Activated CD4-positive, CD25-positive, alpha-beta regulatory T cell treated with anti-CD3 and anti-CD28 coated beads, Interleukin-2, amount 50 U/mL, for 72 hours (primary cell): ENCODE results near the gene VEPH1.

Source experiments
- DNase-seq: peaks from one replicate; pipeline ENCODE4 v3.0.0; 2021

Gene VEPH1

DNA sequence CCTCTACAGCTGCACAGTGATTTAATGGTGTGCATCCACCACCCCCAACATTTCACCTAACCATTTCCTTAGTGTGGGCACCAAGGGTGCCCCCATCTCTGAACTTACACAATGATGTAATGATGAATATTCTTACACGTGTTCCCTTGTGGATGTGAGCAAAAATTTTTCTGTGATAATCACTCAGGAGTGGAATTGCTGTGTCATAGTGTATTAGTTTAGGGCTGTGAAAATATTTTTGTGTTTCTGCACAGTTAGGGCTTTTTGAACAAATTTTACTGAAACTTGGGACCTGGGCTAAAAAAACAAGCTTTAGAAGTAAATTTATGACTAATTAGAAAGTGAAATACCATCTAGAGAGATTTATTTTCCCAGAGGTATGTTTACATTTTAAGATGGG, 208.7 kb downstream of the VEPH1 start:
- DNase-seq = no peak

DNA sequence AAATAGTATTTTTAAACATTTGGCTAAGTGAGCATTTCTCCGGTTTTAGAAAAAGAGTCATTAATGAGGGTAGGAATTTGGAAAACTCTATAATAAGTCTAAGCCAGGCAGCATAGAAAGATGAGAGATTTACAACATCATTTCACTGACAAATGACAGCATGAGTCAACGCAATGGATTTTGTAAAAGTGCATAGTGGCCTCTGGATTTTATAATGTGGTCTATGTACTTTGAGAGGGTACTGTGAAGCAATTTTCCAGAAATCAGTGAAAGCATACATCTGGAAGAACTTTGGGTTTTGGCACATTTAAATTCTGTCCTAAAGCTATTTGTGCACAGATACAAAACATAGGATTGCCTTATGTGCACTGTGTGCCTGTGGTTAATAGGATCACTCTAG, 212.4 kb downstream of the VEPH1 start:
- no peak for DNase-seq

DNA sequence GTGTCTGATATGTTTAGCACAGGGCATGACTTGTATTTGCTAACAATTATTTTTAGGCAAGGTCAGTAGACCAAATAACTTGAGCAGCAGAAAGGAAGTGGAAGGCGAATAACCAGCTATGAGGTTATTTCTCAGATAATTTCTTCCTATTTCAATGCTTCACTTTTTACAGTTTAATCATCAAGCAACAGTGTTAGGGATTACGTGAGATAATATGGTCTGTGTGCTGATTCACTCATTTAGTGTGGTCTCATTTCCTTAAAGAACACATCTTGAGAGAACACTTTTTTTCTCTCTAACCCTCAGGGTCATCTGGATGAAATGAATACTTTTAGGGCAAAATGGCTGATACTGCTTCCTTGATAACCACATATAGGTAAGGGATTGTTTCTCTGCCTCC, 217.2 kb downstream of the VEPH1 start:
- DNase-seq = no peak

DNA sequence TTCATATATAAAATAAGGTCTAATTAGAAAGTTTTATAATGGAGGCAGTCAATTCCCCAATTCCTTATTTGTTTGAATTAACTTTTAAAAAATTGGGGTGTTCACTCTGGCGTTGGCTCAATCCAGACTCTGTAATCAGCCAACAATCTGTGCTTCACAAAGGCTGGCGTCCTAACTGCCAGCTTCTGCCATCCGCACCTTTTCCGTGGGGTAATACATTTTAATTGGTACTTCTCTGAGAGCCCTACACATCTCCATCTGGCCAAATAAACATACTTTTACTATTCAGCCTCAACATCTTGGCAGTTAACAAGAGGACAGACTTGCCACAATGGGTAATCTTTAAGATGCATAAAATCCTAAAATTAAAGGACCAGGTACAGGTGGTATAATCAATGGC, 218.1 kb downstream of the VEPH1 start:
- DNase-seq = no peak

DNA sequence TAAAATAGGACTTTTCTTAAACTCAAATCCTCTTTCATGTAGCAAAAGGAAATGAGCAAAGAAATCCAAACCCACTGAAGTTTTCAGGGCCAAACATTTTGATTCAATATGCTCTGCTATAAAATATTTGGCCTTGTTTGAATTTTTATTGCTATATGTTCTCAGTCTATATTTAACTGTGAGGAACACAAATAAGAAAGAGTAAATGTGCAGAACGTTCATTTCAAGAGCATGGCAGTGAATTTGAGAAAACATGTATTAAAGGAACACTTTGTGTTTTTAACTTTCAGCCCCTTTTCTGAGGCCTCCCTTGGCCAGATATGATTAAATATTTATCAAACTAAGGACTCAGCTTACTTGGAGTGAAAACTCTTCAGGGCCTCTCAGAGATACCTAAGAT, 218.5 kb downstream of the VEPH1 start:
- DNase-seq = no peak

DNA sequence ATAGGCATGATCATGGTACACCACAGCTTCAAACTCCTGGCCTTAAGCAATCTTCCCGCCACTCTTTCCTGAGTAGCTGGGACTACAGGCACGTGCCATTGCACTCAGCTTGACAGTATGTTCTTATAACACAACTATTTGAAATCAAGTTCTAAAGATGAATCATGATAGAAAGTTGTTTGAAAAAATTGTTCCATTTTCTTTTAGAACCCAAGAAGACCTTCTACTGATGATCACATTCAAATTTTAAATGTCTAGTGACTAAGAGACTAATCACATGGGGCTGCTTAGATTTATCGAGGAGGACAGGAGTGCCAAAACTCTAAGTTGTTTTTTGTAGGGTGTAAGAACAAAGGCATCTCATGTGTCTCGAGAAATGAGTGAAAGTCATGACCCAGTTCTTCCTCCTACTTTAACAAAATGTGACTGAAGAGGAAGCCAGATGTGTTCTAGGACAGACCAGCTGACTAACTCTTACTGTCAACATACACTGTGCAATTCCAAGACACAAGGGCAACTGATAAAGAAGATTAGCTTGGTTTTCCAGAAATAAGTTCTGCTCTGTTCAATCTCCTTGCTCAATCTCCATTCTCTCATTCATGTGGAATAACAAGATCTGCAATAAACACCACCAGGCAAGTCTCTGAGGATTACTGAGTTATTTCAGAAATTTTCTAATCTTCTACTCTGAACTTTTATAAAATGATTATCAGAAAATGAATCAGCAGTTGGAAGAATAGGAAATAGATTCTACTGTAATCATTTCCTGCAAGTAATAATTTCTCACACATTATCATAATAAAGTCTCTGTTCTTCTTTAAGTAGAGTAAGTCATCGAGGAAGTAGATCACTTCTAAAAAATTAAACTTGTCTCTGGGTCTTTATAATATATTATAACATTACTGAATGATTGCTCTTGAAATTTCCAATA, 220.7 kb downstream of the VEPH1 start:
- DNase-seq = no peak

DNA sequence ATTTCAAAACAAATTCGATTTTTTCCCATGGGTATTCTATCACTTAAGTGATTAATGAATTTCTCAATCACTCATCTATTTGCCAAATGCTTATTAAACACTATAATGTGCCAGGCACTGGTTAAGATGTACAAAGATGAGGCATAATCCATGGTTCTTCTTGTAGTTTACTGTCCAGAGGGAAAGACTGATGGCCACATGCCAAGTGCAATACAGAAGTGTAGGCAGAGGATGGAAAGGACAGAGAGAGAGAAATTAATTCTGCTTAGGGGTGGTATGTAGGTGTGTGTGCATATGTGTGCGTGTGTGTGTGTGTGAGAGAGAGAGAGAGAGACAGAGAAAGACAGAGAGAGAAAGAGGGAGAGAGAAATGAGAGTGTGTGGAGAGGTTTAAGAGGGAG, 222.4 kb downstream of the VEPH1 start:
- DNase-seq = no peak

DNA sequence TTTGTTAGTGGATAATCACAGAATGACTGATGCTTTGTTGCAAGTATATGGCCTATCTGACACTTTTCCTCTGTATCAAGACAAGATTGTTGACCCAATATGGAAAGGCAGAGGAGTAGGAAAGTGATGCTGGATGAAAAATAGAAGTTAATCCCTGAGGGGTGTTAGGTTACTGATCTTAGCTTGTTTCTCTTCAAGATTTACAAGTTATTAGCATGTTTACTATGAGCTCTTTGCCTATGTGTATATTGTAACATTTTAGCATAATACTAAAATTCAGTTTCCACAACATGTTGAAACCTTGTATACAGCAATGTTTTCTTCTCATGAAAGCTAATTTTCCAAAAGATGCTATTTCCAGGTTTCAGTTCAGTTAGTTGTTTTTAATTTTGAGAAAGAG, 222.9 kb downstream of the VEPH1 start:
- no peak for DNase-seq

DNA sequence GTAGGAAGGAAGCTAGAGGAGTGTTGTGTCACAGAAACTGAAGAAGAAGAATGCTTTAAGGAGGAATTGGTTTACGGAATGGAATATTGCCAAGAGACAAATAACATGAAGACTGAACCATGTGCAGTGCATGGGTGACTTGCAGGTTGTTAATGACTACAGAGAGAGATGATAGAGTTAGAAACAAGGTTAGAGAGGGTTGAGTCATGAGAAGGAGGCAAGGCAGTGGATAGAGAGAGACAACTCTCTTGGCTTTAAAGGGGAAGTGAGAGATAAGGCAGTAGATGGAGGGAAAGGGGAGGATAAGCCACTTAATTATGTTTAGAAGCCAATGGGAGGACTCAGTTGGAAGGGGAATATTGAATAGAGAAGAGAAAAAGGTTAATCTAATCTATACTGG, 224.0 kb downstream of the VEPH1 start:
- DNase-seq = no peak

DNA sequence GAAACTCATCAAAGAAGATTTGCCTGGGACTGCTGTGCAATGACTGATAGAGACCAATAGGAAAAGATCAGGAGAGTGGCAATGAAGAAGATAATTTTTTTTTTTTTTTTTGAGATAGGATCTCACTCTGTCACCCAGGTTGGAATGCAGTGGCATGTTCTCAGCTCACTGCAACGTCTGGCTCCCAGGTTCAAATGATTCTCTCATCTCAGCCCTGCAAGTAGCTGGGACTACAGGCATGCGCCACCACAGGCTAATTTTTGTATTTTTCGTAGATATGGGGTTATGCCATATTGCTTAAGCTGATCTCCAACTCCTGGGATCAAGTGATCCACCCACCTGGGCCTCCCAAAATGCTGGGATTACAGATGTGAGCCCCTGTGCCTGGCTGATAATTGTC, 226.4 kb downstream of the VEPH1 start:
- no peak for DNase-seq

DNA sequence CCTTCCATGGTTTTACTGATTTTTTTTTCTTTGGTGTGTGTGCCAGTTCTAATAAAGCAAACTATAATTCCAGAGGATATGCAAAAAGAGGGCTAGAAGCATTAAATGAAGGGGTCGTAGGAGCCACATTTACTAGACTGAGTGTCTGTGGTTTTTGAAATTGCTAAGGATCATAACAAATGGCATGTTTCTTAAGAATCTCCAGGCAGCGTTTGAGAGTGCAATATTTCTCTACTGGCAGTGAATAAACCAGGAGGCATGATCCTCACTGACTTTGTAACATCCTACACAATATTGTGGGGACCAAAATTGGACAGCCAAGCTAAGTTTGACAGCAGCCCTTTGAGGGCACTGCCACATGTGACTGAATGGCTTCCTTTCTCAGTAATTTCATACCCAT, 227.4 kb downstream of the VEPH1 start:
- no peak for DNase-seq

DNA sequence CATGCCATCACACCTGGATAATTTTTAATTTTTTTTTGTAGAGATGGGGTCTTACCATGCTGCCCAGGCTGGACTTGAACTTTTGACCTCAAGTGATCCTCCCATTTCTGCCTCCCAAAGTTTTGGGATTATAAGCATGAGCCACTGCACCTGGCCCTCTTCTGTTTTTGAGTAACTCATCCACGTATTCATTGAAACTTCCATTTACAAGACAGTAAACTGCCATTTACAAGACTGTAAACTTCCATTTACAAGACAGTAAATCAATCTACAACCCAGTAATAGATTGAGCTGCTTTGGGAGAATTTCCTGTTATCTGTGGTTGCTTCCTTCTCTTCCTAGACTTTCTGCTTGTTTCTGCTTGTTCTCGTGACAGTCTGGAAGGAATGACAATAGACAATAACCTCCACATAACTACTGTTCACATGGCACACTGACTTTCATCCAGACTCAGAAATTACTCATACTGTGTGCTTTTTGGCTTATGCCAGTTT, 228.5 kb downstream of the VEPH1 start:
- no peak for DNase-seq

DNA sequence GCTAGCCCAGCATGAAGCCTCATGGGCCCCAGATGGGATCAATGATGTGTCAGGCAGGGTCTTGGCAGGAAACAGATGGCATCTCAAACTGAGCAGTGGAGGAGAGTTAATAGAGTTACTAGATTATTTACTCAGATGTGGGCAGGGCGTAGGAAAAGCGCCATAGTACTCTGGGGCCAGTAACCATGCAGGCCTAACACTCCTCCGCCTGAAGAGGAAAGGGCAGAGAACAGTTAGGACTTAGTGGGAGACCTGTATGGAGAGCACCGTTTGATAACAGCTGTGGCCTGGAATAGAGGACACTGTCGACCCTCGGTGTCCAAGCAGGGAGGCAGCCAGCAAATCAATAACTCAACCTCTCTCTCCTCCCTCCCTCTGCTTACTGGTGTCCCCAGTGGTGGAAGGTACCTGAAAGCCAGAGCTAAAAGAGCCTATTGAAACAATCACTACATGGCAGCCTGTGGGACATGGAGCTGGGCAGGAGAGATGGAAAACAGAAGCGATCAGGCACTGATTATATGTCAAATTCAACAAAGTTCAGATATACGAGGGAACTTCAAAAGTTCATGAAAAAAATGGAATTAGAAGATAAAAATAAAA, 231.8 kb downstream of the VEPH1 start:
- no peak for DNase-seq

DNA sequence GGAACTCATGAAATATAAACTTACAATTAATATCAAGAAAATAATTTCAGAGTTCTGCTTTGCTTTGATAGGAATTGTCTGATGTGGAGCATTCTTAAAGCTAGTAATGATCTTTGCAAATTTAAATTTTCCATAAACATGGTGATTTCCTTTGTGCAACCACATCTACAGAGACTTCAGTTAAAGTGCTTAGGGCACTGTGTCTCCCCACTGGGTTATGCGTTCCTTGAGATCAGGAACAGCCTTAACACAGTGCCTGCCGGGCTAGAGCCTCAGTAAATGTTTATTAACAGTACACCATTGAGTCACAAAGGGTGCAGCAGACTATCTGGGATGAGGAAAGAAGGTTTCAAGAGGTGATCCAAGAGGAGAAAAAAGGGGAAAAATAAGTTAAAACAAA, 235.2 kb downstream of the VEPH1 start:
- no peak for DNase-seq

DNA sequence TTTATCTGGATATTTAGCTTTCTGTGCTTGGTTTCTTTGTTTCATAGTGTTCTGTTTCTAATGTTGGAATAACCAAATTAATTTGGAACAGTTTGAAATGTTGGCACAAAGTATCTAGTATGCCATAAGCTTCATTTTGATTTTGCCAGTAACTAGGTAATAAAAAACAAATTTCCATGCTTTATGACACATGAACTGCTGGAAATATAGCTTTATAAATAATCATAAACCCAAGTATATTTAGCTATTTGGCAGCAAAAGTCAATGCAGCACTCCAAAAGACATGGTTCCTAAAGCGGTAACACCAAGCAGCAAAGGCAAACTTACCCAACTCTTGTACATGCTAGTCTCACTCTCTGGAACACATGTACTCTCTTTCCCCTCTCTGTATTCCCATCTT, 237.3 kb downstream of the VEPH1 start:
- no peak for DNase-seq

DNA sequence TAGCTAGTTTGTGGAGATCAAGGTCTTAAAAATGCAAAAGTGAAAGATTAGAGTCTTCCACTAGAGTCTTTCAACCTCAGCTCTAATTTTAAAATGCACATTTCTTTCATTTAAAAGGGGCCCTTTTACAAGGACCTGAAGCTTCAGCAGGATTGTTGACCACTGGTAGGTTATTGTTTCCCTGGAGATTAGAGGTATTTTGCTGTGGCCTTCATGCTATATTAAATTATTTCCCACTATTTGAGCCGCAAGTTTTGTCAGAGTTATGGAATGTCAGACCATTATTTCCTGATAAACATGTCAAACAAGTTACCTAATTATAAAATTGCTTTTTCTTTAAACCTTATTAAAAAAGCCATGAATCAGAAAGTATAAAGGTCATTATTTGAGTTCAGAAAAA, 240.2 kb downstream of the VEPH1 start:
- no peak for DNase-seq

DNA sequence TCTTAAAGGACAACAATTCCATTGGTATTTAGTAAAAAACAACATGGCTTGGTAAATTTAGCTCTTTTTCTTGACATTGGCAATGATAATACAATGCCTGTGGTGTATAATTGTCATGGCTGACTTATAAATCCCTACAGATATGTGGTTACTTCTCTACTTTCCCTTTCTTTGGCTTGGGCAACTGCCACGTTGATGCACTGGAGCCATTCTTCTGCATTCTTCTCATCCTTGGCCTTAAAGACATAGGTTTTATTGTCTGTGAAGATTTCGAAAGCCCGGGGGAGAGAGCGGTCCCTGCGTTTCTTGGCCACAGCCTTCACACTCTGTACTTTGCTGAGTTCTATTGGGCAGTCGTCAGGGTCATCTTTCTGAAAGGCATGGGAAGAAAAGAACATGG, 242.2 kb downstream of the VEPH1 start:
- no peak for DNase-seq

DNA sequence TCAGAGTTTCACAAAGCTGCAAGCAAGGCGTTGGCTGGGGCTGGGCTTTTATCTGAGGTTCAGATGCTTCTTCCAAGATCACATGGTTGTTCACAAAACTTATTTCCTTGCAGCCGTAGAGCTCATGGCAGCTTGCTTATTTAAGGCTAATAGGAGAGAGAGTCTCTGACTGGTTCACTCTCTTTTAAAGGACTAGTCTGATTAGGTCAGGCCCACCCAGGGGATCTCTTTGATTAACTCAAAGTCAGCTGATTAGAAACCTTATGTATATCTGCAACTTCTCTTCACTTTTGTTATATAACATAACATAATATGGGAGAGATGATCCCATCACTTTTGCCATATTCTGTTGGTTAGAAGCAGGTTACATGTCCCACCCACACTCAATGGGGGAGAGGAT, 243.4 kb downstream of the VEPH1 start:
- no peak for DNase-seq

DNA sequence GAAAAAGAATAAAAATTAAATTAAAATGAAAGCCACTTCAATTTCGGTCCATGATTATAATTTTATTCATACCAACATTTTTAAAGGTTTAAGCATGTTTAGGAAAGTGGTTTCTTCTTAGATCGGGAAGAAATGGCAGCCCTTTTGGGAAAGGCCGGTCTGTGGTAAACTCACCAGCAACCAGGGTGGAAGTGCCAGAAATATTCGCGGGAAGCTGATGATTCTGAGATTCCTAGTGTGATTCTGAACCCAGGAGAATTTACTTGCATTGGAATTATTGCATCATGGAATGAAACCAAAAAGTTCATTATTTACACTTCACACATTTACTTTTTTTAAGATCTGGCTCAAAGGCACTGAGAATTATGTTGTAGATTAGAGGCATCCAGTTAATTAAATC, 246.1 kb downstream of the VEPH1 start:
- no peak for DNase-seq

DNA sequence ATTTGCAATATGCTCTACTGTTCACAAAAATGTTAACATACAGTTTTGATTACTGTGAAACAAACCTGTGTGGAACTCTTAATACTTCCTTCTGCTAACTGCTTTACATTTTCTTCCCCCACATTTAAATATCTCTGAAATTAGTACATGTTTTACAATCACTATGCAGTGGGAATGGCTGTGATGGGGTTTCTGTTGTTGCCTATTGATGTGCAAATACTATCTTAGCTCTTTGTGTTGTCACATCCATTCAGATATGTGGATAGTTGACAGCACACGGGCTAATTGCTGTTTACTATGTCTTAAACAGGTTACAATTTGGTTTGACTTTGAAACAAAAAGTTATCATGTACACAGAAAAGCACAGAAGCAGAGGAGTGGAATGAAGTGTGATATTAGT, 247.4 kb downstream of the VEPH1 start:
- DNase-seq = no peak

DNA sequence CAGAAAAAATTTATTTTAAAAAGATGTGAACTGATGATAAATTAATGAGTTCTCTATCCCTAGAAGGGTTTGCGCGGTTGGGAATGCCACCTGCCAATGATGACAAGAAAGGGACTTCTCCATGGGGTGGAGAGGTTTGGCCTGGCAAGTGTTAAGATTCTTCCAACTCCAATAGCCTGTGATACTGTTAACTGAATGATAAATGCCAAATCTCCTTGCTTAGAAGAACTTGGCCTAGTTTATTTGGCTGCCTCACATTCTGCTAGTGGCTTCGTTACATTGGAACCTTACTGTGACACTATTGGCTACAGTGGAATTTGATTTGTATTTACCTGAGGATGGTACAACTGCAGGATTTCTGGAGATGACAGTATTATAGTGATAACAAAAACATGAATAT, 251.5 kb downstream of the VEPH1 start:
- no peak for DNase-seq

DNA sequence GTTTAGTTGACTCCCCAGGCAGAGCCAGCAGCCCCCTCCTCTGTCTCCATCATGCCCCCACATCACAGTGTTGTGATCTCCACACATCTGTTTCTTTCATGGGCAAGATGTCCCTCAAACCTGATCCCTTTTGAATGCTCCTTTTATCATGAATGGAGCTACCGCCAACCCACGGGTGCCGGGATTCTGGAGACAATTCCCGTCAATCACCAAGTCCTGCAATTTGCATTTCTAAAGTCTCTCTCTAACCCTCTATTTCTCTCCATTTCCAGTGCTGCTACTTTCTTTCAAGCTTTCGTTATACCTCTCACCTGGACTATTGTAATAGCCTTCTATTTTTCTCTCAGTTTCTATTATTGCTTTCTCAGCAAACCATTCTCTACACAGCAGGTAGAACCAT, 253.6 kb downstream of the VEPH1 start:
- DNase-seq = no peak

DNA sequence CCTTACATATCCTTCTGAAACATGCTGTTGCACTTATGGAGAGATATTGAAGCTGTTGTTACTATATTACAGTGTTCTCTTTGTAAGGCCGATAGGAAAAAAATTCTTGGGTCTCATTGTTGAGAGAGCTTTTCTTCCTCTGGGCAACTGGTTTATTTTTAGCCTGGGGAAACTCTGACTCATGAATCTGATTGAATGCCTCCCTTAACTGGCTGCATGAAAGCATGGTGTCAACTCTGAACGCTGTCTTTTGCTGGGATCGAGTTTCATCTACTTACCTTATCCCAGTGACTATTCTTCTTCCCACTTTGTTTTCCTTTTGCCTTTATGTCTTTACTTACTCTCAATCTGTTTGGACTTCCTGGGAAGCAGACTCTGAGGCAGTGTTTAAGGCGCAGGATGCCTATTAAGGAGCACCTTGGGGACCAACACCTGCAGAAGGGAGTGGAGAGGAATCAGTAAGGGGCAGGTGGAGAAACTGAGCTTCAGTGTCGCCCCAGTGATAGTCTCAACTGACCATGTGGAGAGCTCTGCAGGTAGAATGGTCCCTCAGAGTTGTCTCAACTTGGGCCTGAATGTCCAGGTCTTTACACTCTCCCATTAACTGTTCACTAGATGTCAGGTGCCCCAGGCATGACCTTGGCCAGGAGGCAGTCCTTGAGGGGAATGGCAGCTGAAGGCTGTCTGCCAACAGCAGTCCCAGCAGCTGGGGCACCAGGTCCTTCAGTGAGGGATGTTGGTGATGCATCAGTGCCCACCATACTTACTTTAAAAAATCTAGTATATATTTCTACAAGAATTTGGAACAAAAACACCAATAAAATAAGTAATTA, 254.4 kb downstream of the VEPH1 start:
- no peak for DNase-seq

DNA sequence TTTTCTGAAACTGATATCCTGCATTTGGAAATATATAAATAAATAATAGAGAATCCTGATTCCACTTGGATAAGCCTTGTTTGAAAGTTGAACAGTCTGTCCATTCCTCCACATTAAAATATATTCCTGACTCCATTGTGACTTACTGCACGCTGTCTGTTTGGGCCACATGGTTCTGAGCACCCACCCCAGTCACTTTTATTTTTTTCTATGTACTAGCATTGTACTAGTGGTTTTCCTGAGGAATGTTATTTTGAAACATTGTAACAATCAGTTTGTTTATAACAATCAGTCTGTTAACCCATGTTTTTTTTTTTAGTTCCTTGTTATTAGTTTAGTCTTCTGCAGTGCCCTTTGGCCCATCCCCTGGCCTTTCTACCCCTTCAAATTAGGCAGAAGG, 255.8 kb downstream of the VEPH1 start:
- no peak for DNase-seq
